Aorta (tissue), 5 donors: ENCODE results near the gene TAGLN2. TPM values are rescaled to one million over a fixed set of nuclear protein-coding genes. Genes with fewer than 3 reads are reported as not detected.

Experiments
- ATAC-seq: fragments of 200-7000 bp; cut with Tn5 transposase; one replicate; pipeline ENCODE4 v1.9.1; 2022; ENCODE audit warnings: moderate library complexity; ENCODE audit not compliant: low FRiP score
- DNase-seq, 2 donors: peaks; one replicate each; pipeline ENCODE4 v3.0.0-alpha.2; 2020
- H3K27ac ChIP-seq, 2 donors: one replicate each; pipeline ENCODE4 v1.5.1; 2013; ENCODE audit warnings: low read length in 2 of 2, mild to moderate bottlenecking in 2 of 2, moderate library complexity in 2 of 2, control low read depth in 1 of 2, inconsistent platforms in 1 of 2, low read depth in 1 of 2
- H3K27me3 ChIP-seq, 2 donors: one replicate each; pipeline ENCODE4 v1.6.1; 2013; ENCODE audit warnings: control low read depth in 1 of 2, low read length in 1 of 2, mild to moderate bottlenecking in 1 of 2, moderate library complexity in 1 of 2; ENCODE audit not compliant: insufficient read depth in 2 of 2, control insufficient read depth in 1 of 2
- H3K36me3 ChIP-seq, 2 donors: one replicate each; pipeline ENCODE4 v1.6.1; 2013; ENCODE audit warnings: control low read depth in 1 of 2, low read length in 1 of 2, mild to moderate bottlenecking in 1 of 2; ENCODE audit not compliant: insufficient read depth in 2 of 2, control insufficient read depth in 1 of 2
- H3K4me1 ChIP-seq, 2 donors: one replicate each; pipeline ENCODE4 v1.6.1; 2013; ENCODE audit warnings: low read length in 2 of 2, control low read depth in 1 of 2, mild to moderate bottlenecking in 1 of 2, moderate library complexity in 1 of 2; ENCODE audit not compliant: insufficient read depth in 2 of 2, control insufficient read depth in 1 of 2
- H3K4me3 ChIP-seq, 2 donors: one replicate each; pipeline ENCODE4 v1.5.1; 2013; ENCODE audit warnings: low read length in 2 of 2, control low read depth in 1 of 2, mild to moderate bottlenecking in 1 of 2
- H3K9me3 ChIP-seq: one replicate; pipeline ENCODE4 v1.6.1; 2013; ENCODE audit warnings: mild to moderate bottlenecking, low read length; ENCODE audit not compliant: control insufficient read depth
- WGBS, 2 donors: extraction: QIAGEN DNeasy Blood & Tissue Kit; methylation state at CpG; one replicate each; pipeline ENCODE4 v1.1.7; 2013; 5-methylcytosine and 5-hydroxymethylcytosine counted together
- intact Hi-C, 2 donors: fragments of 100-400 bp; cut with DNase I; formaldehyde crosslinking; loops; one replicate each; pipeline versions ENCODE4 v1.14.2 to v1.15.0; 2022
- polyA plus RNA-seq, 2 donors: library from polyadenylated mRNA; stranded (reverse); fragments of 200-250 nt; gene quantifications; one replicate each; pipeline ENCODE4 v1.2.3, GENCODE V29; 2013
- total RNA-seq, 2 donors: library from RNA; stranded (reverse); fragmentation: NEBNext Ultra II Directional; extraction: Animal tissue kit (Norgen Biotek cat#: 25700); gene quantifications; one replicate each; pipeline ENCODE4 v1.2.1, GENCODE V29; 2021
- donor health status: healthy with polysubstance abuse.
- donor health status: Bipolar disorder and iron deficiency.
- donor health status: DM: no; HTN: no; CAD: no.
- donor health status: DM: no; HTN: no; CAD: no.
- donor health status: DM: yes; HTN: yes; CAD: no.

The TAGLN2 gene
- total and polyA plus RNA-seq, 4 donors, result 316 to 383 (median 350) TPM

GRCh38 chr1:159939678-159940002 lies 14.3 kb upstream of the TAGLN2 start:
- H3K4me1 ChIP-seq, result no peaks in the 10 kb centered on the region
- DNase-seq (no peak), ATAC-seq (no peak)
- H3K4me3 ChIP-seq, result no peak overlapping the region
- intact Hi-C loops, result loop anchor here (5.0 kb wide), 2 partner anchors 68 to 142 kb away; no protein-coding TSS in a partner anchor
- H3K27ac ChIP-seq, result no peak overlapping the region
- no peaks in the 10 kb centered on the region for H3K27me3 ChIP-seq
- H3K9me3 ChIP-seq, result no peaks in the 10 kb centered on the region
- 92 to 95% methylated on average over 3 of the region's 3 CpGs for WGBS, 2 donors
- H3K36me3 ChIP-seq, result no peaks in the 10 kb centered on the region

GRCh38 chr1:159938905-159939677 lies 13.8 kb upstream of the TAGLN2 start:
- Histone ChIP-seq H3K27me3 (no peaks in the 10 kb centered on the region), H3K4me3 (no peak overlapping the region), H3K4me1 (no peaks in the 10 kb centered on the region), H3K9me3 (no peaks in the 10 kb centered on the region), H3K27ac (no peak overlapping the region), H3K36me3 (no peaks in the 10 kb centered on the region)
- WGBS, 2 donors, result 87 to 88% methylated on average over 6 of the region's 6 CpGs
- DNase-seq (peak in 1 of 2 donors; percentile 33), ATAC-seq (no peak)
- intact Hi-C loops, result loop anchor here in 1 of 2 donors (5.0 kb wide), 1 partner anchor 68 kb away; no protein-coding TSS in a partner anchor

- Histone ChIP-seq H3K36me3 (no peaks in the 10 kb centered on the region), H3K4me1 (no peaks in the 10 kb centered on the region), H3K27me3 (no peaks in the 10 kb centered on the region), H3K9me3 (no peaks in the 10 kb centered on the region), H3K4me3 (no peak overlapping the region), H3K27ac (no peak overlapping the region)
- no peak for ATAC-seq
- intact Hi-C loops, result loop anchor here in 1 of 2 donors (5.0 kb wide), 1 partner anchor 69 kb away; no protein-coding TSS in a partner anchor
- WGBS, 2 donors, result 55 to 59% methylated on average over 7 of the region's 7 CpGs
- peak; percentile 41 to 62 for DNase-seq
Measured at GRCh38 chr1:159938211-159938852, 13.0 kb upstream of the TAGLN2 start.

- no peaks in the 10 kb centered on the region for H3K9me3 ChIP-seq
- no peaks in the 10 kb centered on the region for H3K4me1 ChIP-seq
- 53 to 61% methylated on average over 4 of the region's 4 CpGs for WGBS, 2 donors
- DNase-seq (peak in 1 of 2 donors; percentile 32), ATAC-seq (no peak)
- no peak overlapping the region for H3K4me3 ChIP-seq
- no peaks in the 10 kb centered on the region for H3K27me3 ChIP-seq
- intact Hi-C loops, result loop anchor here in 1 of 2 donors (5.0 kb wide), 1 partner anchor 70 kb away; no protein-coding TSS in a partner anchor
- no peak overlapping the region for H3K27ac ChIP-seq
- H3K36me3 ChIP-seq, result no peaks in the 10 kb centered on the region
Measured at GRCh38 chr1:159937054-159937750, 11.9 kb upstream of the TAGLN2 start.

GRCh38 chr1:159936273-159936904 lies 11.1 kb upstream of the TAGLN2 start:
- Histone ChIP-seq H3K27ac (no peak overlapping the region), H3K9me3 (no peaks in the 10 kb centered on the region), H3K36me3 (no peaks in the 10 kb centered on the region), H3K27me3 (no peaks in the 10 kb centered on the region), H3K4me1 (no peaks in the 10 kb centered on the region), H3K4me3 (no peak overlapping the region)
- ATAC-seq, result peak; percentile 85
- intact Hi-C loops, result loop anchor here (1.0 to 5.0 kb wide), 2 partner anchors 71 to 72 kb away; no protein-coding TSS in a partner anchor
- DNase-seq, result peak; percentile 86 to 92
- WGBS, 2 donors, result 33 to 37% methylated on average over 14 to 16 of the region's 16 CpGs

- no peaks in the 10 kb centered on the region for H3K4me1 ChIP-seq
- no peak overlapping the region for H3K4me3 ChIP-seq
- ATAC-seq (no peak), DNase-seq (no peak)
- no peak overlapping the region for H3K27ac ChIP-seq
- no peaks in the 10 kb centered on the region for H3K9me3 ChIP-seq
- no peaks in the 10 kb centered on the region for H3K36me3 ChIP-seq
- 56 to 63% methylated on average over 4 of the region's 4 CpGs for WGBS, 2 donors
- H3K27me3 ChIP-seq, result no peaks in the 10 kb centered on the region
- intact Hi-C loops, result loop anchor here (1.0 to 5.0 kb wide), 2 partner anchors 72 to 73 kb away; no protein-coding TSS in a partner anchor
Measured at GRCh38 chr1:159935719-159936272, 10.5 kb upstream of the TAGLN2 start.

GRCh38 chr1:159935305-159935704 lies 10.0 kb upstream of the TAGLN2 start:
- no peaks in the 10 kb centered on the region for H3K4me1 ChIP-seq
- H3K36me3 ChIP-seq, result no peaks in the 10 kb centered on the region
- peak in 1 of 2 donors; percentile 62 for DNase-seq
- H3K27me3 ChIP-seq, result no peaks in the 10 kb centered on the region
- H3K4me3 ChIP-seq, result no peak overlapping the region
- no peak for ATAC-seq
- 89 to 90% methylated on average over 11 of the region's 11 CpGs for WGBS, 2 donors
- no peaks in the 10 kb centered on the region for H3K9me3 ChIP-seq
- H3K27ac ChIP-seq, result no peak overlapping the region
- intact Hi-C loops, result loop anchor here in 1 of 2 donors (5.0 kb wide), 1 partner anchor 72 kb away; no protein-coding TSS in a partner anchor
